GM23338 (cell line): ENCODE results near the gene STPG2. TPM values are rescaled to one million over a fixed set of nuclear protein-coding genes. Genes with fewer than 3 reads are reported as not detected.

ENCODE experiments used
- ATAC-seq: fragments of 200-7000 bp; cut with Tn5 transposase; 3 replicates; pipeline ENCODE4 v1.9.1; 2020
- DNase-seq: peaks from one replicate; pipeline ENCODE4 v3.0.0-alpha.2; 2015; ENCODE audit warnings: low spot score
- H2AFZ ChIP-seq: fragments of 200-600 bp; sonication (generic); 2 replicates; pipeline ENCODE4 v1.8.0; 2016; ENCODE audit warnings: antibody characterized with exemption, mild to moderate bottlenecking, moderate library complexity
- H3F3A ChIP-seq: fragments of 200-600 bp; sonication (generic); replicated peaks from 2 replicates; pipeline ENCODE4 v1.8.0; 2017; ENCODE audit warnings: antibody characterized with exemption, mixed run types, low read depth
- H3K27ac ChIP-seq: fragments of 200-600 bp; sonication (generic); 2 replicates; pipeline ENCODE4 v1.6.1; 2016; ENCODE audit warnings: low read depth
- H3K27me3 ChIP-seq: fragments of 200-600 bp; sonication (generic); 2 replicates; pipeline ENCODE4 v1.8.0; 2016; ENCODE audit warnings: mild to moderate bottlenecking, mixed run types, moderate library complexity; ENCODE audit not compliant: insufficient read depth
- H3K36me3 ChIP-seq: fragments of 200-600 bp; sonication (generic); 2 replicates; pipeline ENCODE4 v1.8.0; 2016; ENCODE audit warnings: mild to moderate bottlenecking; ENCODE audit not compliant: insufficient read depth
- H3K4me1 ChIP-seq: fragments of 200-600 bp; sonication (generic); 2 replicates; pipeline ENCODE4 v1.8.0; 2016; ENCODE audit warnings: mild to moderate bottlenecking, moderate library complexity; ENCODE audit not compliant: insufficient read depth
- H3K4me2 ChIP-seq: fragments of 200-600 bp; sonication (generic); 2 replicates; pipeline ENCODE4 v1.7.1; 2017; ENCODE audit warnings: mixed run types
- H3K4me3 ChIP-seq: fragments of 200-600 bp; sonication (generic); 2 replicates; pipeline ENCODE4 v1.6.1; 2016; ENCODE audit warnings: mixed run types
- H3K79me2 ChIP-seq: fragments of 200-600 bp; sonication (generic); replicated peaks from 2 replicates; pipeline ENCODE4 v1.8.0; 2017; ENCODE audit warnings: mild to moderate bottlenecking; ENCODE audit not compliant: insufficient read depth
- H3K9me2 ChIP-seq: fragments of 200-600 bp; sonication (generic); 2 replicates; pipeline ENCODE4 v1.8.0; 2017; ENCODE audit not compliant: insufficient read depth
- H4K20me1 ChIP-seq: fragments of 200-600 bp; sonication (generic); replicated peaks from 2 replicates; pipeline ENCODE4 v1.8.0; 2017; ENCODE audit warnings: mild to moderate bottlenecking; ENCODE audit not compliant: insufficient read depth
- H3K27ac Mint-ChIP-seq: 2 replicates; pipeline ENCODE4 v1.8.0; 2020; ENCODE audit warnings: inconsistent platforms, mild to moderate bottlenecking, moderate library complexity, mixed read lengths
- H3K27me3 Mint-ChIP-seq: 3 replicates; pipeline ENCODE4 v1.8.0; 2022; ENCODE audit warnings: low read depth, mild to moderate bottlenecking, moderate library complexity, mixed read lengths, inconsistent platforms; ENCODE audit not compliant: insufficient read depth, poor library complexity
- H3K36me3 Mint-ChIP-seq: 3 replicates; pipeline ENCODE4 v1.8.0; 2021; ENCODE audit warnings: low read depth, mild to moderate bottlenecking, inconsistent platforms, moderate library complexity, mixed read lengths
- H3K4me1 Mint-ChIP-seq: 3 replicates; pipeline ENCODE4 v1.8.0; 2020; ENCODE audit warnings: mild to moderate bottlenecking, inconsistent platforms, mixed read lengths
- H3K4me3 Mint-ChIP-seq: 3 replicates; pipeline ENCODE4 v1.8.0; 2021; ENCODE audit warnings: moderate library complexity, mild to moderate bottlenecking, inconsistent platforms, mixed read lengths
- H3K9me3 Mint-ChIP-seq: 3 replicates; pipeline ENCODE4 v1.8.0; 2020; ENCODE audit warnings: moderate library complexity, mild to moderate bottlenecking, inconsistent platforms, mixed read lengths
- CREB1 ChIP-seq: fragments of 250-450 bp; sonication (Bioruptor Pico); IDR thresholded peaks from 2 replicates; pipeline ENCODE4 v1.5.0; 2020; ENCODE audit warnings: low read depth, mild to moderate bottlenecking, moderate library complexity
- CTCF ChIP-seq, 2 experiments: fragments of 200-600 bp in 1 of 2; sonication (generic) in 1 of 2; conservative IDR thresholded peaks; 2 replicates each; pipeline versions ENCODE4 v1.5.1 to v1.6.1; 2016 to 2017; ENCODE audit warnings: antibody characterized with exemption in 2 of 2, low read depth in 2 of 2, mild to moderate bottlenecking in 2 of 2, moderate library complexity in 1 of 2
- EZH2 ChIP-seq: fragments of 200-600 bp; sonication (generic); IDR thresholded peaks from one replicate; pipeline ENCODE4 v1.8.0; 2017; ENCODE audit warnings: antibody characterized with exemption, mild to moderate bottlenecking, low read depth; ENCODE audit not compliant: unreplicated experiment
- EZH2phosphoT487 ChIP-seq: fragments of 200-600 bp; sonication (generic); IDR thresholded peaks from one replicate; pipeline ENCODE4 v1.8.1; 2018; ENCODE audit warnings: antibody characterized with exemption; ENCODE audit not compliant: unreplicated experiment
- JUNB ChIP-seq: IDR thresholded peaks from one replicate; pipeline ENCODE4 v1.6.1; 2016; ENCODE audit warnings: antibody characterized with exemption; ENCODE audit not compliant: unreplicated experiment
- NANOG ChIP-seq: IDR thresholded peaks from 2 replicates; pipeline ENCODE4 v1.6.1; 2016; ENCODE audit warnings: antibody characterized with exemption, borderline replicate concordance
- POLR2AphosphoS5 ChIP-seq: IDR thresholded peaks from 2 replicates; pipeline ENCODE4 v1.6.1; 2016; ENCODE audit warnings: antibody characterized with exemption, low read depth
- STAT1 ChIP-seq: IDR thresholded peaks from one replicate; pipeline ENCODE4 v1.6.1; 2016; ENCODE audit warnings: antibody characterized with exemption; ENCODE audit not compliant: unreplicated experiment
- ZNF114 ChIP-seq: fragments of 250-450 bp; sonication (Bioruptor Pico); IDR thresholded peaks from 2 replicates; pipeline ENCODE4 v1.5.0; 2020; ENCODE audit warnings: mild to moderate bottlenecking, moderate library complexity
- ZNF331 ChIP-seq: fragments of 250-450 bp; sonication (Bioruptor Pico); IDR thresholded peaks from 2 replicates; pipeline ENCODE4 v1.5.0; 2020; ENCODE audit warnings: low read depth, mild to moderate bottlenecking, moderate library complexity
- ZNF462 ChIP-seq: fragments of 250-450 bp; sonication (Bioruptor Pico); IDR thresholded peaks from 2 replicates; pipeline ENCODE4 v1.5.0; 2020; ENCODE audit warnings: mild to moderate bottlenecking, moderate library complexity
- polyA plus RNA-seq: library from polyadenylated mRNA; unstranded; fragments of >200 nt; fragmentation: Nextera tagmentation; extraction: Ambion mirVana; gene quantifications from 2 replicates; pipeline ENCODE4 v1.2.1, GENCODE V29; 2016
- total RNA-seq: library from RNA; depleted of rRNA; stranded (reverse); fragments of >200 nt; shearing (Covaris generic); gene quantifications from 2 replicates; pipeline ENCODE4 v1.2.3, GENCODE V29; 2014
- TF ChIP-seq, protein P1 (sequence below): IDR thresholded peaks from 2 replicates; pipeline ENCODE4 v1.6.1; 2016; ENCODE audit warnings: antibody characterized with exemption
- TF ChIP-seq, protein P2 (sequence below): IDR thresholded peaks from one replicate; pipeline ENCODE4 v1.6.1; 2018; ENCODE audit warnings: antibody characterized with exemption; ENCODE audit not compliant: unreplicated experiment

STPG2 gene
- total and polyA plus RNA-seq, 2 experiments from 2014 or later, result 0.17 to 0.32 TPM

GRCh38 chr4:97590266-97590665 lies 553.0 kb downstream of the STPG2 start:
- TF ChIP-seq EZH2 (no peak), EZH2phosphoT487 (no peak), CREB1 (CRISPR knock-in tag) (no peak), NANOG (no peak), POLR2AphosphoS5 (no peak), ZNF114 (CRISPR knock-in tag) (no peak), CTCF (conservative IDR thresholded peaks at IDR 0.05; ENCODE audit: low read depth in 2 of 2) (no peak), JUNB (no peak), STAT1 (no peak), ZNF462 (CRISPR knock-in tag) (no peak), ZNF331 (CRISPR knock-in tag) (no peak)
- TF ChIP-seq, protein P1, sequence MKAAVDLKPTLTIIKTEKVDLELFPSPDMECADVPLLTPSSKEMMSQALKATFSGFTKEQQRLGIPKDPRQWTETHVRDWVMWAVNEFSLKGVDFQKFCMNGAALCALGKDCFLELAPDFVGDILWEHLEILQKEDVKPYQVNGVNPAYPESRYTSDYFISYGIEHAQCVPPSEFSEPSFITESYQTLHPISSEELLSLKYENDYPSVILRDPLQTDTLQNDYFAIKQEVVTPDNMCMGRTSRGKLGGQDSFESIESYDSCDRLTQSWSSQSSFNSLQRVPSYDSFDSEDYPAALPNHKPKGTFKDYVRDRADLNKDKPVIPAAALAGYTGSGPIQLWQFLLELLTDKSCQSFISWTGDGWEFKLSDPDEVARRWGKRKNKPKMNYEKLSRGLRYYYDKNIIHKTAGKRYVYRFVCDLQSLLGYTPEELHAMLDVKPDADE, result no peak
- TF ChIP-seq, protein P2, sequence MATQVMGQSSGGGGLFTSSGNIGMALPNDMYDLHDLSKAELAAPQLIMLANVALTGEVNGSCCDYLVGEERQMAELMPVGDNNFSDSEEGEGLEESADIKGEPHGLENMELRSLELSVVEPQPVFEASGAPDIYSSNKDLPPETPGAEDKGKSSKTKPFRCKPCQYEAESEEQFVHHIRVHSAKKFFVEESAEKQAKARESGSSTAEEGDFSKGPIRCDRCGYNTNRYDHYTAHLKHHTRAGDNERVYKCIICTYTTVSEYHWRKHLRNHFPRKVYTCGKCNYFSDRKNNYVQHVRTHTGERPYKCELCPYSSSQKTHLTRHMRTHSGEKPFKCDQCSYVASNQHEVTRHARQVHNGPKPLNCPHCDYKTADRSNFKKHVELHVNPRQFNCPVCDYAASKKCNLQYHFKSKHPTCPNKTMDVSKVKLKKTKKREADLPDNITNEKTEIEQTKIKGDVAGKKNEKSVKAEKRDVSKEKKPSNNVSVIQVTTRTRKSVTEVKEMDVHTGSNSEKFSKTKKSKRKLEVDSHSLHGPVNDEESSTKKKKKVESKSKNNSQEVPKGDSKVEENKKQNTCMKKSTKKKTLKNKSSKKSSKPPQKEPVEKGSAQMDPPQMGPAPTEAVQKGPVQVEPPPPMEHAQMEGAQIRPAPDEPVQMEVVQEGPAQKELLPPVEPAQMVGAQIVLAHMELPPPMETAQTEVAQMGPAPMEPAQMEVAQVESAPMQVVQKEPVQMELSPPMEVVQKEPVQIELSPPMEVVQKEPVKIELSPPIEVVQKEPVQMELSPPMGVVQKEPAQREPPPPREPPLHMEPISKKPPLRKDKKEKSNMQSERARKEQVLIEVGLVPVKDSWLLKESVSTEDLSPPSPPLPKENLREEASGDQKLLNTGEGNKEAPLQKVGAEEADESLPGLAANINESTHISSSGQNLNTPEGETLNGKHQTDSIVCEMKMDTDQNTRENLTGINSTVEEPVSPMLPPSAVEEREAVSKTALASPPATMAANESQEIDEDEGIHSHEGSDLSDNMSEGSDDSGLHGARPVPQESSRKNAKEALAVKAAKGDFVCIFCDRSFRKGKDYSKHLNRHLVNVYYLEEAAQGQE, result no peak
- H3K79me2 ChIP-seq, result no peaks in the 10 kb centered on the region
- peaks cover 2% of the 10 kb centered on the region for H3K27me3 Mint-ChIP-seq
- no peak overlapping the region for H3K4me3 Mint-ChIP-seq
- no peaks in the 10 kb centered on the region for H3F3A ChIP-seq
- no peaks in the 10 kb centered on the region for H3K36me3 ChIP-seq
- no peaks in the 10 kb centered on the region for H3K4me1 Mint-ChIP-seq
- H3K4me3 ChIP-seq, result no peak overlapping the region
- no peaks in the 10 kb centered on the region for H3K27me3 ChIP-seq
- no peak overlapping the region for H3K4me2 ChIP-seq
- no peak for ATAC-seq
- H4K20me1 ChIP-seq, result no peaks in the 10 kb centered on the region
- H3K9me3 Mint-ChIP-seq, result peaks cover 3% of the 10 kb centered on the region; the same call in 2 of the 3 replicates
- DNase-seq, result no peak
- H3K9me2 ChIP-seq, result no peaks in the 10 kb centered on the region; the same call in 1 of the 2 replicates
- no peak overlapping the region for H3K27ac ChIP-seq
- H2AFZ ChIP-seq, result no peak overlapping the region
- H3K4me1 ChIP-seq, result no peaks in the 10 kb centered on the region
- peak overlapping the region; percentile 67; the same call in 1 of the 2 replicates for H3K27ac Mint-ChIP-seq
- H3K36me3 Mint-ChIP-seq, result no peaks in the 10 kb centered on the region
